ENCODE measurements around the gene BORCS5. TPM values are rescaled to one million over a fixed set of nuclear protein-coding genes. Genes with fewer than 3 reads are reported as not detected.

The BORCS5 gene
- total and polyA plus RNA-seq, 2 of the 8 experiments (the other 6 are each of a cell fraction or from before 2014, with no cell fraction given), result 8.3 to 17.4 TPM

DNA sequence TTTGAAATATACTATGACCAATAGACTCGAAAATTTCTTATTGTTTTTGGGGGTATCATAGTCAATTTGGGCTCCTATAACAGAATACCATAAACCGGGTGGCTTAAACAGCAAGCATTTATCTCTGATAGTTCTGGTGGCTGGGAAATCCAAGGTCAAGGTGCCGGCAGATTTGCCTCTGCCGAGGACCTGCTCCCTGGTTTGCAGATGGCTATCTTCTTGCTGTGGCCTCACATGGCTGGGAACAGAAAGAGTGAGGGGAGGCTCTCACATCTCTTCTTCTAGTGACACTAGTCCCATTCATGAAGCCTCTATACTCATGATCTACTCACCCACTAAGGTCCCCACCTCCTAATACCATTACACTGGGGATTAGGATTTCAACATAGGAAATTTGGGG is 70.7 kb downstream of the BORCS5 start (continued):
- TF ChIP-seq JUND (IDR thresholded peaks at IDR 0.05; ENCODE audit: low read length), result no peak
